ENCODE results near the gene ACSM3. TPM values are rescaled to one million over a fixed set of nuclear protein-coding genes. Genes with fewer than 3 reads are reported as not detected.

The ACSM3 gene
- total RNA-seq, 6 experiments from 2014 or later, result 24.5 to 109 (median 57.9) TPM

DNA sequence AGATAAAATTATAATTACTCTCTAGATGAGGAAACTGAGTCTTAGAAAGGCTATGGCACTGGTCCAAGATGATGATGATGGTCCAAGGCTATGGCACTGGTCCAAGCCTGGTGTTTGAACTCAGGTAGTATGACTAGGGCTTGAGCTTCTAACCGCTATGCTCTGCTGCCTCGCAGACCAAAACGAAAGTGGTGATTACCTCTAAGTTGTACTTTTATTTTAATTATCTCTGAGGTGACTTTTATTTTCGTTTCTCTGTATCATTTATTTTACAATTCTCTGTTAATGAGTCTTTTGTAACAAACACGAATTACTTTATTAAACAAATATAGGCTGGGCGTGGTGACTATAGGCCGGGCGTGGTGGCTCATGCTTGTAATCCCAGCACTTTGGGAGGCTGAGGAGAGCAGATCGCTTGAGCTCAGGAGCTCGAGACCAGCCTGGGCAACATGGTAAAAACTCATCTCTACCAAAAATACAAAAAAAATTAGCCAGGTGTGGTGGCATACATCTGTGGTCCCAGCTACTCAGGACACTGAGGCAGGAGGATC, 48.1 kb downstream of the ACSM3 start:
- no peaks in the 10 kb centered on the region for H3K36me3 ChIP-seq
- H3K4me3 ChIP-seq, result no peak overlapping the region
- WGBS (ENCODE audit: insufficient coverage, low coverage, low lambda C conversion rate, missing lambda C conversion rate), result 89% methylated on average over 10 of the region's 10 CpGs
- TF ChIP-seq POLR2A (IDR thresholded peaks at IDR 0.05) (no peak), CTCF (IDR thresholded peaks at IDR 0.05) (no peak)
- no peaks in the 10 kb centered on the region for H3K27me3 ChIP-seq
- no peak overlapping the region for H3K27ac ChIP-seq
- no peaks in the 10 kb centered on the region for H3K4me1 ChIP-seq
- DNase-seq, result no peak
- no peak for ATAC-seq
- intact Hi-C loops (cut with DNase I), result no loop called here
- H3K9me3 ChIP-seq, result no peaks in the 10 kb centered on the region

GRCh38 chr16:20812510-20812909, 48.7 kb downstream of the ACSM3 start:
- H3K27ac ChIP-seq, result no peak overlapping the region
- H3K36me3 ChIP-seq, result no peaks in the 10 kb centered on the region
- no peak for DNase-seq
- H3K9me3 ChIP-seq, result no peaks in the 10 kb centered on the region
- intact Hi-C loops (cut with DNase I), result no loop called here
- no peaks in the 10 kb centered on the region for H3K4me1 ChIP-seq
- TF ChIP-seq POLR2A (IDR thresholded peaks at IDR 0.05) (no peak), CTCF (IDR thresholded peaks at IDR 0.05) (no peak)
- ATAC-seq, result no peak
- no peaks in the 10 kb centered on the region for H3K27me3 ChIP-seq
- 67% methylated on average over 1 of the region's 2 CpGs for WGBS (ENCODE audit: insufficient coverage, low coverage, low lambda C conversion rate, missing lambda C conversion rate)
- no peak overlapping the region for H3K4me3 ChIP-seq

GRCh38 chr16:20814784-20815183, 51.0 kb downstream of the ACSM3 start:
- WGBS (ENCODE audit: insufficient coverage, low coverage, low lambda C conversion rate, missing lambda C conversion rate), result 80% methylated on average over 4 of the region's 4 CpGs
- Histone ChIP-seq H3K4me3 (no peak overlapping the region), H3K36me3 (no peaks in the 10 kb centered on the region), H3K27ac (no peak overlapping the region), H3K27me3 (no peaks in the 10 kb centered on the region), H3K9me3 (no peaks in the 10 kb centered on the region), H3K4me1 (no peaks in the 10 kb centered on the region)
- DNase-seq (no peak), ATAC-seq (no peak)
- no peak for TF ChIP-seq POLR2A (IDR thresholded peaks at IDR 0.05)
- TF ChIP-seq CTCF (IDR thresholded peaks at IDR 0.05), result no peak
- intact Hi-C loops (cut with DNase I), result no loop called here

- DNase-seq (no peak), ATAC-seq (no peak)
- Histone ChIP-seq H3K9me3 (no peaks in the 10 kb centered on the region), H3K27me3 (no peaks in the 10 kb centered on the region), H3K27ac (no peak overlapping the region), H3K4me3 (no peak overlapping the region), H3K36me3 (no peaks in the 10 kb centered on the region), H3K4me1 (no peaks in the 10 kb centered on the region)
- intact Hi-C loops (cut with DNase I), result no loop called here
- TF ChIP-seq POLR2A (IDR thresholded peaks at IDR 0.05), result no peak
- no peak for TF ChIP-seq CTCF (IDR thresholded peaks at IDR 0.05)
- 99% methylated on average over 4 of the region's 4 CpGs for WGBS (ENCODE audit: insufficient coverage, low coverage, low lambda C conversion rate, missing lambda C conversion rate)
These were observed 55.2 kb downstream of the ACSM3 start for GRCh38 chr16:20818929-20819585.

All from right lobe of liver (tissue), 6 donors.